HepG2 (cell line): ENCODE data around the gene ZNF483. TPM values are rescaled to one million over a fixed set of nuclear protein-coding genes. Genes with fewer than 3 reads are reported as not detected.

ENCODE experiments used
- AGO1 ChIP-seq: fragments of 200-400 bp; formaldehyde crosslinking; IDR thresholded peaks from 2 replicates; pipeline ENCODE4 v1.6.1; 2017; ENCODE audit warnings: mild to moderate bottlenecking, low read depth, low read length, moderate library complexity; ENCODE audit not compliant: poor library complexity, severe bottlenecking
- BRD4 ChIP-seq: sonication (generic); formaldehyde crosslinking; IDR thresholded peaks from 2 replicates; pipeline ENCODE4 v1.4.0; 2020; ENCODE audit warnings: missing genetic modification reagents
- EZH2 ChIP-seq: conservative IDR thresholded peaks from 2 replicates; pipeline ENCODE4 v1.6.1; 2012; ENCODE audit warnings: mild to moderate bottlenecking, low read depth, low read length, moderate library complexity
- GLMP ChIP-seq: sonication (generic); formaldehyde crosslinking; IDR thresholded peaks from 2 replicates; pipeline ENCODE4 v1.9.0; 2021; ENCODE audit warnings: missing genetic modification reagents, mild to moderate bottlenecking, borderline replicate concordance
- HINFP ChIP-seq: sonication (generic); formaldehyde crosslinking; IDR thresholded peaks from 2 replicates; pipeline ENCODE4 v1.4.0; 2020; ENCODE audit warnings: low read depth, mild to moderate bottlenecking, missing genetic modification reagents
- HNF4G ChIP-seq, 2 experiments: sonication (generic) in 1 of 2; formaldehyde crosslinking in 1 of 2; IDR thresholded peaks; 2 replicates each; pipeline versions ENCODE4 v1.4.0 to v1.6.1; 2011 to 2020; ENCODE audit warnings: borderline replicate concordance in 2 of 2, low read depth in 2 of 2, mild to moderate bottlenecking in 2 of 2, low read length in 1 of 2, missing genetic modification reagents in 1 of 2, moderate library complexity in 1 of 2
- HNRNPLL ChIP-seq: fragments of 200-400 bp; formaldehyde crosslinking; IDR thresholded peaks from 2 replicates; pipeline ENCODE4 v1.6.1; 2017; ENCODE audit warnings: mild to moderate bottlenecking, low read depth, low read length; ENCODE audit not compliant: poor library complexity, severe bottlenecking
- KAT8 ChIP-seq: IDR thresholded peaks from 2 replicates; pipeline ENCODE4 v1.6.1; 2016; ENCODE audit warnings: missing genetic modification reagents, missing compliant biosample characterization
- PLRG1 ChIP-seq: fragments of 450-650 bp; conservative IDR thresholded peaks from 2 replicates; pipeline ENCODE4 v1.6.1; 2016
- SAFB2 ChIP-seq: sonication (generic); formaldehyde crosslinking; IDR thresholded peaks from 2 replicates; pipeline ENCODE4 v1.5.1; 2020; ENCODE audit warnings: missing genetic modification reagents, low read depth, mild to moderate bottlenecking, borderline replicate concordance
- SMYD3 ChIP-seq: sonication (generic); formaldehyde crosslinking; IDR thresholded peaks from 2 replicates; pipeline ENCODE4 v1.8.1; 2023; ENCODE audit warnings: mild to moderate bottlenecking, missing genetic modification reagents
- U2AF1 ChIP-seq: fragments of 200-400 bp; formaldehyde crosslinking; optimal IDR thresholded peaks from 2 replicates; pipeline ENCODE3; 2017; ENCODE audit warnings: mild to moderate bottlenecking, low read depth, low read length
- ZBTB34 ChIP-seq: sonication (generic); formaldehyde crosslinking; IDR thresholded peaks from 2 replicates; pipeline ENCODE4 v1.8.0; 2022; ENCODE audit warnings: mild to moderate bottlenecking, missing genetic modification reagents
- ZNF34 ChIP-seq: sonication (generic); formaldehyde crosslinking; IDR thresholded peaks from 2 replicates; pipeline ENCODE4 v1.4.0; 2020; ENCODE audit warnings: mild to moderate bottlenecking, missing genetic modification reagents, borderline replicate concordance
- ZNF766 ChIP-seq: sonication (generic); formaldehyde crosslinking; IDR thresholded peaks from 2 replicates; pipeline ENCODE4 v1.5.0; 2020; ENCODE audit warnings: missing genetic modification reagents, borderline replicate concordance
- polyA plus RNA-seq, 8 experiments: library from polyadenylated mRNA; depleted of rRNA in 3 of 8; stranded (reverse) in 7 of 8; unstranded in 1 of 8; fragments of >200 nt; fragmentation: Illumina TruSeq in 4 of 8; extraction: Trizol in 4 of 8; gene quantifications; 2 replicates each; pipeline versions ENCODE4 v1.2.1 to v1.2.3, GENCODE V29; 2011 to 2016; ENCODE audit warnings: low read depth in 4 of 8, missing spikeins in 1 of 8, mixed read lengths in 1 of 8; ENCODE audit not compliant: insufficient read depth in 1 of 8
- total RNA-seq, 5 experiments: library from RNA; depleted of rRNA; stranded (reverse); fragments of >200 nt; fragmentation: Illumina TruSeq; extraction: Trizol; gene quantifications; 2 replicates each; pipeline ENCODE4 v1.2.3, GENCODE V29; 2016; ENCODE audit warnings: low read depth in 1 of 5
- TF ChIP-seq, protein P1 (sequence below): sonication (generic); formaldehyde crosslinking; IDR thresholded peaks from 2 replicates; pipeline ENCODE4 v1.5.1; 2020; ENCODE audit warnings: missing genetic modification reagents, mild to moderate bottlenecking, borderline replicate concordance
- TF ChIP-seq, protein P2 (sequence below): sonication (generic); formaldehyde crosslinking; IDR thresholded peaks from 2 replicates; pipeline ENCODE4 v1.5.1; 2020; ENCODE audit warnings: mild to moderate bottlenecking, missing genetic modification reagents

ZNF483 gene
- total and polyA plus RNA-seq, 2 of the 13 experiments (the other 11 are each of a cell fraction or from before 2014, with no cell fraction given) = 2.0 to 9.5 TPM

- TF ChIP-seq HINFP (CRISPR knock-in tag) = no peak
- 0 out of 2 replicates have a peak, but pooled peaks have one; percentile 70 for TF ChIP-seq SMYD3
- TF ChIP-seq AGO1 = no peak
- no peak for TF ChIP-seq HNRNPLL
- TF ChIP-seq PLRG1 = no peak
- no peak for TF ChIP-seq ZBTB34 (CRISPR knock-in tag)
- TF ChIP-seq, protein P1, sequence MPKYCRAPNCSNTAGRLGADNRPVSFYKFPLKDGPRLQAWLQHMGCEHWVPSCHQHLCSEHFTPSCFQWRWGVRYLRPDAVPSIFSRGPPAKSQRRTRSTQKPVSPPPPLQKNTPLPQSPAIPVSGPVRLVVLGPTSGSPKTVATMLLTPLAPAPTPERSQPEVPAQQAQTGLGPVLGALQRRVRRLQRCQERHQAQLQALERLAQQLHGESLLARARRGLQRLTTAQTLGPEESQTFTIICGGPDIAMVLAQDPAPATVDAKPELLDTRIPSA = no peak
- TF ChIP-seq U2AF1 = no peak
- TF ChIP-seq, protein P2, sequence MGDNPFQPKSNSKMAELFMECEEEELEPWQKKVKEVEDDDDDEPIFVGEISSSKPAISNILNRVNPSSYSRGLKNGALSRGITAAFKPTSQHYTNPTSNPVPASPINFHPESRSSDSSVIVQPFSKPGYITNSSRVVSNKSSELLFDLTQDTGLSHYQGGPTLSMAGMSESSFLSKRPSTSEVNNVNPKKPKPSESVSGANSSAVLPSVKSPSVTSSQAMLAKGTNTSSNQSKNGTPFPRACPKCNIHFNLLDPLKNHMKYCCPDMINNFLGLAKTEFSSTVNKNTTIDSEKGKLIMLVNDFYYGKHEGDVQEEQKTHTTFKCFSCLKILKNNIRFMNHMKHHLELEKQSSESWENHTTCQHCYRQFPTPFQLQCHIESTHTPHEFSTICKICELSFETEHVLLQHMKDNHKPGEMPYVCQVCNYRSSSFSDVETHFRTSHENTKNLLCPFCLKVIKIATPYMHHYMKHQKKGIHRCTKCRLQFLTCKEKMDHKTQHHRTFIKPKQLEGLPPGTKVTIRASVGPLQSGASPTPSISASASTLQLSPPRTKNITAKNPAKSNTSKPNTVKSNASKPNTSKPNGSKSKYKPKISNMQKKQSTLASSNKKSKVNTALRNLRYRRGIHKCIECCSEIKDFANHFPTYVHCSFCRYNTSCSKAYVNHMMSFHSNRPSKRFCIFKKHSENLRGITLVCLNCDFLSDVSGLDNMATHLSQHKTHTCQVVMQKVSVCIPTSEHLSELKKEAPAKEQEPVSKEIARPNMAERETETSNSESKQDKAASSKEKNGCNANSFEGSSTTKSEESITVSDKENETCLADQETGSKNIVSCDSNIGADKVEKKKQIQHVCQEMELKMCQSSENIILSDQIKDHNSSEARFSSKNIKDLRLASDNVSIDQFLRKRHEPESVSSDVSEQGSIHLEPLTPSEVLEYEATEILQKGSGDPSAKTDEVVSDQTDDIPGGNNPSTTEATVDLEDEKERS (CRISPR knock-in tag) = 0 out of 2 replicates have a peak, but pooled peaks have one; percentile 50
- no peak for TF ChIP-seq ZNF34
- TF ChIP-seq GLMP (CRISPR knock-in tag) = no peak
- no peak for TF ChIP-seq ZNF766 (CRISPR knock-in tag)
- TF ChIP-seq SAFB2 (CRISPR knock-in tag) = no peak
- TF ChIP-seq BRD4 (CRISPR knock-in tag) = no peak
- TF ChIP-seq KAT8 (CRISPR knock-in tag) = no peak
- TF ChIP-seq EZH2 = no peak
- no peak for TF ChIP-seq HNF4G (IDR thresholded peaks at IDR 0.05; ENCODE audit: borderline replicate concordance, low read depth, low read length)
- TF ChIP-seq HNF4G (CRISPR knock-in tag; IDR thresholded peaks at IDR 0.05; ENCODE audit: borderline replicate concordance, low read depth) = no peak
These were observed 286 bp upstream of the ZNF483 start (continued) for GRCh38 chr9:111524731-111525055.
